ENCODE results near the gene SLC26A1.
"Not testable (repeated sequence)": the region's sequence is repeated elsewhere in the genome, so short reads cannot be mapped to it uniquely, and the experiment has no call there.

SLC26A1 gene

GRCh38 chr4:952881-953573 is 40.2 kb downstream of the SLC26A1 start:
- peak; percentile 54 for DNase-seq (ENCODE audit: low spot score)

- peak; percentile 51 for DNase-seq (ENCODE audit: low spot score)
Measured at GRCh38 chr4:951594-952468, 41.4 kb downstream of the SLC26A1 start.

GRCh38 chr4:951186-951585 is 42.0 kb downstream of the SLC26A1 start:
- DNase-seq (ENCODE audit: low spot score), result peak; percentile 52

- no peak for DNase-seq (ENCODE audit: low spot score)
Measured at GRCh38 chr4:950136-951020, 42.8 kb downstream of the SLC26A1 start.

- no peak for DNase-seq (ENCODE audit: low spot score)
Measured at GRCh38 chr4:949656-950055, 43.5 kb downstream of the SLC26A1 start.

- no peak for DNase-seq (ENCODE audit: low spot score)
Measured at GRCh38 chr4:948936-949300, 44.3 kb downstream of the SLC26A1 start.

- no peak for DNase-seq (ENCODE audit: low spot score)
Measured at GRCh38 chr4:948101-948935, 44.9 kb downstream of the SLC26A1 start.

- DNase-seq (ENCODE audit: low spot score), result no peak
Measured at GRCh38 chr4:947491-947971, 45.7 kb downstream of the SLC26A1 start.

- no peak for DNase-seq (ENCODE audit: low spot score)
Measured at GRCh38 chr4:946517-947471, 46.4 kb downstream of the SLC26A1 start.

GRCh38 chr4:946103-946450 is 47.1 kb downstream of the SLC26A1 start:
- DNase-seq (ENCODE audit: low spot score), result no peak

- no peak for DNase-seq (ENCODE audit: low spot score)
Measured at GRCh38 chr4:945274-946102, 47.7 kb downstream of the SLC26A1 start.

GRCh38 chr4:939508-939907 is 53.7 kb downstream of the SLC26A1 start:
- DNase-seq (ENCODE audit: low spot score), result not testable (repeated sequence)

Data from left forelimb (tissue), 1 donor.